ENCODE results near the gene GNA14. TPM values are rescaled to one million over a fixed set of nuclear protein-coding genes. Genes with fewer than 3 reads are reported as not detected.

The GNA14 gene
- total RNA-seq, 2 experiments from 2014 or later: not detected

GRCh38 chr9:77589046-77589795, 58.9 kb downstream of the GNA14 start:
- ATAC-seq (ENCODE audit: poor library complexity) (no peak), DNase-seq (no peak)
- ChIA-PET CTCF (no interaction called here), POLR2A (interaction anchor here (0.6 to 0.7 kb wide), 2 partner anchors 160 to 442 kb away, joined by 3 read pairs; no protein-coding TSS in a partner anchor)
- H3K4me3 Mint-ChIP-seq: no peak overlapping the region
- intact Hi-C loops (cut with DNase I, micrococcal nuclease): no loop called here
- no peaks in the 10 kb centered on the region for H3K27me3 Mint-ChIP-seq
- H3K27me3 ChIP-seq (ENCODE audit: control insufficient read depth in 1 of 2, insufficient read depth in 2 of 2, low read length in 2 of 2): no peaks in the 10 kb centered on the region
- no peak overlapping the region for H3K27ac ChIP-seq (ENCODE audit: low read depth in 1 of 2, low read length in 2 of 2)
- no peak overlapping the region for H3K27ac Mint-ChIP-seq
- H3K36me3 ChIP-seq (ENCODE audit: insufficient read depth, low read length): no peaks in the 10 kb centered on the region
- peaks cover 4% of the 10 kb centered on the region for H3K4me1 Mint-ChIP-seq (ENCODE audit: low read depth)
- H3K9me3 ChIP-seq (ENCODE audit: control insufficient read depth in 1 of 2, insufficient read depth in 1 of 2, low read length in 2 of 2): no peaks in the 10 kb centered on the region
- H3K9me3 Mint-ChIP-seq: no peaks in the 10 kb centered on the region
- no peaks in the 10 kb centered on the region for H3K36me3 Mint-ChIP-seq (ENCODE audit: low read depth)
- no peak for TF ChIP-seq CTCF (IDR thresholded peaks at IDR 0.05)
- no peaks in the 10 kb centered on the region for H3K4me1 ChIP-seq (ENCODE audit: insufficient read depth, low read length)
- H3K4me3 ChIP-seq (ENCODE audit: low read length): no peak overlapping the region

- TF ChIP-seq CTCF (IDR thresholded peaks at IDR 0.05): no peak
- ATAC-seq (ENCODE audit: poor library complexity): no peak
- ChIA-PET POLR2A (no interaction called here), CTCF (no interaction called here)
- H3K36me3 ChIP-seq (ENCODE audit: insufficient read depth, low read length): no peaks in the 10 kb centered on the region
- H3K27ac ChIP-seq (ENCODE audit: low read depth in 1 of 2, low read length in 2 of 2): no peak overlapping the region
- Mint-ChIP-seq H3K9me3 (no peaks in the 10 kb centered on the region), H3K27ac (no peak overlapping the region), H3K4me3 (no peak overlapping the region), H3K36me3 (ENCODE audit: low read depth) (no peaks in the 10 kb centered on the region), H3K4me1 (ENCODE audit: low read depth) (no peaks in the 10 kb centered on the region), H3K27me3 (no peaks in the 10 kb centered on the region)
- DNase-seq: no peak
- no peaks in the 10 kb centered on the region for H3K9me3 ChIP-seq (ENCODE audit: control insufficient read depth in 1 of 2, insufficient read depth in 1 of 2, low read length in 2 of 2)
- no peaks in the 10 kb centered on the region for H3K4me1 ChIP-seq (ENCODE audit: insufficient read depth, low read length)
- no peak overlapping the region for H3K4me3 ChIP-seq (ENCODE audit: low read length)
- intact Hi-C loops (cut with DNase I, micrococcal nuclease): no loop called here
- no peaks in the 10 kb centered on the region for H3K27me3 ChIP-seq (ENCODE audit: control insufficient read depth in 1 of 2, insufficient read depth in 2 of 2, low read length in 2 of 2)
Measured at GRCh38 chr9:77588271-77588937, 59.7 kb downstream of the GNA14 start.

- H3K9me3 Mint-ChIP-seq: no peaks in the 10 kb centered on the region
- Histone ChIP-seq H3K4me1 (ENCODE audit: insufficient read depth, low read length) (no peaks in the 10 kb centered on the region), H3K36me3 (ENCODE audit: insufficient read depth, low read length) (no peaks in the 10 kb centered on the region), H3K27ac (ENCODE audit: low read depth in 1 of 2, low read length in 2 of 2) (no peak overlapping the region), H3K4me3 (ENCODE audit: low read length) (no peak overlapping the region), H3K27me3 (ENCODE audit: control insufficient read depth in 1 of 2, insufficient read depth in 2 of 2, low read length in 2 of 2) (no peaks in the 10 kb centered on the region), H3K9me3 (ENCODE audit: control insufficient read depth in 1 of 2, insufficient read depth in 1 of 2, low read length in 2 of 2) (no peaks in the 10 kb centered on the region)
- no peak for TF ChIP-seq CTCF (IDR thresholded peaks at IDR 0.05)
- DNase-seq: no peak
- intact Hi-C loops (cut with DNase I, micrococcal nuclease): no loop called here
- H3K36me3 Mint-ChIP-seq (ENCODE audit: low read depth): no peaks in the 10 kb centered on the region
- H3K4me3 Mint-ChIP-seq: no peak overlapping the region
- no peak overlapping the region for H3K27ac Mint-ChIP-seq
- CTCF ChIA-PET: no interaction called here
- ATAC-seq (ENCODE audit: poor library complexity): no peak
- POLR2A ChIA-PET: no interaction called here
- no peaks in the 10 kb centered on the region for H3K4me1 Mint-ChIP-seq (ENCODE audit: low read depth)
- no peaks in the 10 kb centered on the region for H3K27me3 Mint-ChIP-seq
Measured at GRCh38 chr9:77587851-77588250, 60.3 kb downstream of the GNA14 start.

All from CD4-positive, alpha-beta T cell (primary cell).